PC-9 (cell line): Measurements from ENCODE around the gene NUDT9.

ENCODE experiments used
- EZH2 ChIP-seq: fragments of 200-600 bp; sonication (generic); IDR thresholded peaks from 2 replicates; pipeline ENCODE4 v1.8.0; 2017; ENCODE audit warnings: antibody characterized with exemption, low read depth
- TF ChIP-seq, protein P1 (sequence below): fragments of 200-600 bp; sonication (generic); conservative IDR thresholded peaks from 2 replicates; pipeline ENCODE4 v1.6.1; 2017; ENCODE audit warnings: mixed run types, antibody characterized with exemption, mild to moderate bottlenecking, moderate library complexity

GRCh38 chr4:87500092-87500462 is 77.7 kb downstream of the NUDT9 start:
- TF ChIP-seq, protein P1, sequence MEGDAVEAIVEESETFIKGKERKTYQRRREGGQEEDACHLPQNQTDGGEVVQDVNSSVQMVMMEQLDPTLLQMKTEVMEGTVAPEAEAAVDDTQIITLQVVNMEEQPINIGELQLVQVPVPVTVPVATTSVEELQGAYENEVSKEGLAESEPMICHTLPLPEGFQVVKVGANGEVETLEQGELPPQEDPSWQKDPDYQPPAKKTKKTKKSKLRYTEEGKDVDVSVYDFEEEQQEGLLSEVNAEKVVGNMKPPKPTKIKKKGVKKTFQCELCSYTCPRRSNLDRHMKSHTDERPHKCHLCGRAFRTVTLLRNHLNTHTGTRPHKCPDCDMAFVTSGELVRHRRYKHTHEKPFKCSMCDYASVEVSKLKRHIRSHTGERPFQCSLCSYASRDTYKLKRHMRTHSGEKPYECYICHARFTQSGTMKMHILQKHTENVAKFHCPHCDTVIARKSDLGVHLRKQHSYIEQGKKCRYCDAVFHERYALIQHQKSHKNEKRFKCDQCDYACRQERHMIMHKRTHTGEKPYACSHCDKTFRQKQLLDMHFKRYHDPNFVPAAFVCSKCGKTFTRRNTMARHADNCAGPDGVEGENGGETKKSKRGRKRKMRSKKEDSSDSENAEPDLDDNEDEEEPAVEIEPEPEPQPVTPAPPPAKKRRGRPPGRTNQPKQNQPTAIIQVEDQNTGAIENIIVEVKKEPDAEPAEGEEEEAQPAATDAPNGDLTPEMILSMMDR: no peak
- TF ChIP-seq EZH2: no peak
